ENCODE results near the gene DNAJC1. TPM values are rescaled to one million over a fixed set of nuclear protein-coding genes. Genes with fewer than 3 reads are reported as not detected.

DNAJC1 gene
- polyA plus RNA-seq, 4 donors, result 26.6 to 32.3 (median 29.7) TPM

- DNase-seq (ENCODE audit: low read depth in 4 of 4, low spot score in 2 of 4), result no peak
Measured at GRCh38 chr10:21791276-21791675, 212.3 kb downstream of the DNAJC1 start.

DNA sequence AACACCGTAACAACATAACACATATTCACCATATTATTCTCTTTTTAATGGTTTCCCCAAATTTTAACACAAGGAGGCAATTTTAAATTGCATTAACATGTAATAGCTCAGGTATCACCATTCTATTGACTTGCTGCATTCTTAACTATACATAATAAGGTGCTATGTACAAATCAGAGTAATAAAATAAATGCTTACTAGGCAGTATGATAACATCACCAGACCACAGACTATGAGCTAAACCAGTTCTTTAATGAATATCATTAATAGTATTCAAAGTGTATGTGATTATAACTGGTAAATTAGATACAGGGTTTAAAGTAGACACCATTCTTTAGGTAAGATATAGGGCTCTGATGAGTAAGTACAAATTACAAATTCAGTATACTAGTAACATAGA lies 226.6 kb downstream of the DNAJC1 start:
- no peak for DNase-seq (ENCODE audit: low read depth in 4 of 4, low spot score in 2 of 4)

GRCh38 chr10:21771219-21771618 lies 232.3 kb downstream of the DNAJC1 start:
- no peak for DNase-seq (ENCODE audit: low read depth in 4 of 4, low spot score in 2 of 4)

DNA sequence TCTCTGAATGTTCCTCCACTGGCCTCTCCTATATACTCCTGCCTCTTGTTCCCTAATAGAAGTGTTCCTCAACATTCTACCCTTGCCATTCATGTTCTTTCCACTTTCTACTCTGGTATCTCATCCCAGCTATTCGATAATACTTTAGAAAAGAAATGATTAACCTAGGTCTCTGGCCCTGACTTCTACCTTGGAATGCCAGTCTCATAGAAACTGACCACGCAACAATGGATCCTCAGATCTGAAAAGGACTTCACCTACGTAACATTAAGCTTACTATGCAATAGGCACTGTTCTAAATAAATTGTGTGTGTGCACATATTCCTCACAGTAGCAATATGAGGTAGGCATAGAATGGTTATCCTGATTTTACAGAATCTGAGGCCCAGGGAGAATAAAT lies 234.5 kb downstream of the DNAJC1 start:
- no peak for DNase-seq (ENCODE audit: low read depth in 4 of 4, low spot score in 2 of 4)

DNA sequence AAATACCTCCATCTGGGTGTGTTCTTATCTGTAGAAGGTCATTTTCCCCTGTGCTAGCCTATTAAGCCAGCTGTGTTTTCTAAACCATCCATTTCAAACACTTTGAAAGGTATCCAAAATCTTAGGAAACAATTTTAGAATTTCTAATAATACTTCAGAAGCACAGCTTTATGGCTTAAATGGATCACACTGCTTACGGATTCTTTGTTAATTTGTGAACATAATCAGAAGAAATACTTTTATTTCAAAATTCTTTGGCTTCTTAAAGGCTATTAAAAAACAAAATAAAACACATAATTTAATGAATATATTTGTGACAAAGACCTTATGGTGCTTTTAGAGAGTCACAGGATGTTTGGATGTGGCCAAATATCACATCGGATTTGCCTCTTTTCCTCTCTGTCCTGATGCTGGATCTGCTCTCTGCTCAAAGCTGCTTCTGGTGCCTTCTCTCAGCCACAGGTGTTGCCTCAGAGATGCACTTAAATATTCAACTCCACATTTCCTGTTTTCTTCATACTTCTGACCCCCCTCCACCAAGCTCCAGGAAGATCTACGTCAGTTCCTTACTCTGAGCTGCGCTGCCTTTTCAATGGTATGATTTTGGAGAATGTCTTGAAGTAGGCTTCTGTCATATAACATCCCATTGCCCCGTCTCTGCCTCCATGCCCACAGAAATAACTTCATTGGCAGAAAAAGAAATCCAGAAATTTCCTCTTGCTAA lies 238.9 kb downstream of the DNAJC1 start:
- DNase-seq (ENCODE audit: low read depth in 4 of 4, low spot score in 2 of 4), result no peak

DNA sequence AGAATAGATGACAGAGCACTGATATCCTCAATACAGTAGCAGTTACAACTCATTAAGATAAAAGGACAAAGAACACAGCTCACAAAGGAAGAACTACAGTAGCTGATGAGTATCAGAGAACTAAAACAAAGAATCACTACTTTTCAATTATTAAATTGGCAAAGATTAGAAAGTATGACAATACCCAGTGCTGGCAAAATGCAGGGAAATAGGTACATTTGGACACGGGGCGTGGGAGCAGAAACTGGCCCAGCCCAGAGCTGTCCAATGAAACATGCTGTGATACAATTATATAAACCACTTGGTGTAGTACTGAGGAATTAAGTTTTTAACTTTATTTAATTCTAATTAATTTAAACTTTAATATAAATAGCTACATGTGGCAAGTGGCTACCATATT lies 243.2 kb downstream of the DNAJC1 start:
- no peak for DNase-seq (ENCODE audit: low read depth in 4 of 4, low spot score in 2 of 4)

DNA sequence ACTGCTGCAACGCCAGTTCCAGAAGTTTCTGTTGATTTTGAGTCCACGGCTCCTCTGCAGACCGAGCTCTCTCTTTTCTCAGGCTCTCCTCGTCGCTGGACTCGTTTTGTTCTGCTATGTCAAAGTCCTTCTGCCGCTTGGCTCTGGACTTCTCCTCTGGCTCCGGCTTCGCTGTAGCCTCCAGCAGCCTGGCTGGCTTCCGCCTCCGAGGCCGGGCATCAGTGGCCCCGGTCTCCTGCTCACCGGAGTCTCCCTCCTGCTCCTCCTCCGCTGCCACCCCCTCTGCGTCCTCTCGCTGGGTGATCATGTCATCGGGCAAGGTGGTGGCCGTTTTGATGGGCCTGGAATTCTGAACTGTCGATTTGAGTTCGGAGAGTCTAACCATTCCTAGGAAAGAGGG lies 244.3 kb downstream of the DNAJC1 start:
- no peak for DNase-seq (ENCODE audit: low read depth in 4 of 4, low spot score in 2 of 4)

- DNase-seq (ENCODE audit: low read depth in 4 of 4, low spot score in 2 of 4), result no peak
Measured at GRCh38 chr10:21758696-21759095, 244.8 kb downstream of the DNAJC1 start.

DNA sequence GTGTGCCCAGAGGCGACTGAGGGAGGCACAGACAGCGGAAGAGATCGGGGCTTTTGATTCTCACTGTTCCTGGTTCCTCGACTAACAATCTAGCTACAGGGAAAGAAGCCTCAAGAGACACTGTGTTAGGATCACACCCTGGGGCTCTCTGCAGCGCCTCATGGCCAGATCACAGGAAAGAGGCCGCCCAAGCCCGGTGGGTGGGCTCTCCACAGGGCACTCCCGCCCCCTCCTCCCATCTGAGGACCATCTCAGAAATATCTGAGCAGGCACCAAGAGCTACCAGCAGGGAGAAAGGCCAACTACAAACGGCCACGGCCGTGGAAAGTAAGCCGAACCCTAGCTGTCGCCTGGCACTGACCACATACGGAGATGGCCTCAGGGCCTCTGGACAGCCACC lies 245.3 kb downstream of the DNAJC1 start:
- DNase-seq (ENCODE audit: low read depth in 4 of 4, low spot score in 2 of 4), result no peak

GRCh38 chr10:21757185-21757901 lies 246.2 kb downstream of the DNAJC1 start:
- DNase-seq (ENCODE audit: low read depth in 4 of 4, low spot score in 2 of 4), result no peak

GRCh38 chr10:21756707-21757106 lies 246.8 kb downstream of the DNAJC1 start:
- no peak for DNase-seq (ENCODE audit: low read depth in 4 of 4, low spot score in 2 of 4)

- no peak for DNase-seq (ENCODE audit: low read depth in 4 of 4, low spot score in 2 of 4)
Measured at GRCh38 chr10:21754410-21755011, 249.0 kb downstream of the DNAJC1 start.

DNA sequence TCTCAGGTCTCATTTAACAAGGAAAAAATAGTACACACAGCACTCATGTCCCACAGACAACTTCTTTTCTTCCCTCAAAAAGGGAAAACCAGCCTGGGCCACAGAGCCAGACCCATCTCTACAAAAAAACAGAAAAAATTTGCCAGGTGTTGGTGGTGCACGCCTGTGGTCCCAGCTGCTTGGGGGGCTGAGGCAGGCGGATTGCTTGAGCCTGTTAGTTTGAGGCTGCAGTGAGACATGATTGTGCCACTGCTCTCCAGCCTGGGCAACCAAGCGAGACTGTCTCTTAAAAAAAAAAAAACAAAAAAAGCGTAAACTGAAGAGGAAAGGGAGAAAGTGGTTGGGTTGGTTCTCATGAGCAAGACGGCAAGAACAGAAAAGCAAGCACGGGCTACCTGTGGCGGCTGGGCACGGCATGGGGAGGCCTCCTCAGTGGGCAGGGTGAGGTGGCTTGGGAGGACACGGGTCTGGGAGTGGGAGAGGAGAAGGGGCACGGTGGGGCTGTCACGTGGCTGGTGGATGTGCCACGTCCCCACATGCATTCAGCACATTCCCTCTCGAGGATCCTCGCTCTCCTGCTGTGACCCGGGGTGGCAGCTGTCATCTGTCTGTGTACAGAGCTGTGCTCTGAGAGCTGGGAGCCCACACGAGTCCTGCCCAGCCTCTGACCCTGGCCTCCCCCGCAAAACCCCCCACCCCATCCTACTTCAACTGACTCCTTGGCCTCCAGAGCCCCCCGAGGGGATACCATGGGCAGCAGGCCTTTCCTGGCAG lies 249.8 kb downstream of the DNAJC1 start:
- DNase-seq (ENCODE audit: low read depth in 4 of 4, low spot score in 2 of 4), result no peak

GRCh38 chr10:21751341-21752310 lies 251.9 kb downstream of the DNAJC1 start:
- no peak for DNase-seq (ENCODE audit: low read depth in 4 of 4, low spot score in 2 of 4)

- no peak for DNase-seq (ENCODE audit: low read depth in 4 of 4, low spot score in 2 of 4)
Measured at GRCh38 chr10:21750424-21750823, 253.1 kb downstream of the DNAJC1 start.

DNA sequence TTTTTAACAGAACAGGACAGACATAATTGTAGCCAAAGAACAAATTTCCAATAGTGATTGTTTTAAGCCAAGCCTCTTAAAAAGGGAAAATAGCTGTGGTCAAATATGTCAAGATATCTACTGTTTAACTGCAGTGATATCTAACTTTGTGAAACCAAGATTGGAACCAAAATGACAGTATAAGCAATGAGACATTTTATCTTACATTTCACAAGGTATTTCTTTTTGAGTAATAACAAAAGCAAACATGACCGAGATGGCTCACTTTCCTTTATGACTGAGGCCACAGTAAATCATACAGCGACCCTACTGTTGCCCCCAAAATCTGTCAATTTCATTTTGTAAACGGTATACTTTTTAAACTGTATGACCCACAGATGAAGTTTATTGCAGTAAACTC lies 253.7 kb downstream of the DNAJC1 start:
- DNase-seq (ENCODE audit: low read depth in 4 of 4, low spot score in 2 of 4), result no peak

- DNase-seq (ENCODE audit: low read depth in 4 of 4, low spot score in 2 of 4), result no peak
Measured at GRCh38 chr10:21747809-21748208, 255.7 kb downstream of the DNAJC1 start.

DNA sequence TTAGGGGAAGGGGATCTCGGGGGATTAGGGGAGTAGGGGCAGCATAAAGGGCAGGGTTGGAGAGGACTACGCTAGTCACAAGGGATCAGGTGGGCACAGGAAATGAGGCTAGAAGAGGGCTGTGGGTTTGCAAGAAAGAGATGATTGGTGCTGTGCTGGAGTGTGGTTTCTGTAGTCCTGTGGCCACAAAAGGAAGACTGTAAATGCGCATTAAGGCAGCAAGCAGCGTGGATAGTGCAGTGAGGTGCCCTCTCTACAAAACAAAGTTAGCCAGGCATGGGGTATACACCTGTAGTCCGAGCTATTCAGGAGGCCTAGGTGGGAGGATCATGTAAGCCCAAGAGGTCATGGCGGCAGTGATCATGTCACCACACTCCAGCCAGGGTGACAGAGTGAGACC lies 257.4 kb downstream of the DNAJC1 start:
- DNase-seq (ENCODE audit: low read depth in 4 of 4, low spot score in 2 of 4), result no peak

DNA sequence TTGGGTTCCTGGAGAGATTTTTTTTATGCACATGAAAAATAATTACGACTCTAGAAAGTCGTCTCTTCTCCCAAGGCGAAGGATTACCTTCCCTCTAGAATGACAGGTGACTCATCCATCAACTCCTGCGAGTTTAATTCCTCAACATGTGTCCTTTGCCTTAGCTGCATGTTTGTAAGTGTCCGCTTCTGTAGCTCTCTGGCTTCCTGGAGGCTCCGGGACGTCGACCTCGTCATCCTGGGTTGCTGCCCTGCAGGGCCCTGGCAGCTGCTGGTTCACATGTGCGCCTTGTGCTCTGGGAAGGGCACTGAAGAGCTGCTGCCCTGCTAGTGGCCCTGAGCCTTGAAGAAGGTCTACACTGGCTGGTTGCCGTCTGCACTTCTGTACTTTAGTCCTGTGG lies 259.3 kb downstream of the DNAJC1 start:
- DNase-seq (ENCODE audit: low read depth in 4 of 4, low spot score in 2 of 4), result no peak

All from left renal cortex interstitium (tissue), 4 donors.